HepG2 (cell line): ENCODE data around the gene ACSF3. TPM values are rescaled to one million over a fixed set of nuclear protein-coding genes. Genes with fewer than 3 reads are reported as not detected.

ENCODE experiments used
- BATF2 ChIP-seq: sonication (generic); formaldehyde crosslinking; IDR thresholded peaks from 2 replicates; pipeline ENCODE4 v1.8.0; 2022; ENCODE audit warnings: mild to moderate bottlenecking, missing genetic modification reagents, moderate library complexity
- BRCA1 ChIP-seq: sonication (generic); formaldehyde crosslinking; IDR thresholded peaks from 2 replicates; pipeline ENCODE4 v1.4.0; 2020; ENCODE audit warnings: missing genetic modification reagents
- CERS6 ChIP-seq: sonication (generic); formaldehyde crosslinking; IDR thresholded peaks from 2 replicates; pipeline ENCODE4 v1.5.0; 2020; ENCODE audit warnings: missing genetic modification reagents
- HDAC1 ChIP-seq: sonication (generic); formaldehyde crosslinking; IDR thresholded peaks from 2 replicates; pipeline ENCODE4 v1.5.1; 2020; ENCODE audit warnings: mild to moderate bottlenecking, missing genetic modification reagents
- HMGXB3 ChIP-seq: sonication (generic); formaldehyde crosslinking; IDR thresholded peaks from 2 replicates; pipeline ENCODE4 v1.4.0; 2020; ENCODE audit warnings: missing genetic modification reagents, borderline replicate concordance
- PAWR ChIP-seq: sonication (generic); formaldehyde crosslinking; IDR thresholded peaks from 2 replicates; pipeline ENCODE4 v1.4.0; 2020; ENCODE audit warnings: missing genetic modification reagents, mild to moderate bottlenecking, borderline replicate concordance
- RAD21 ChIP-seq: fragments of 450-650 bp; formaldehyde crosslinking; IDR thresholded peaks from 2 replicates; pipeline ENCODE4 v1.5.0; 2020; ENCODE audit warnings: mild to moderate bottlenecking
- UBTF ChIP-seq: sonication (generic); formaldehyde crosslinking; IDR thresholded peaks from 2 replicates; pipeline ENCODE4 v1.4.0; 2020; ENCODE audit warnings: mild to moderate bottlenecking, missing genetic modification reagents
- ZFX ChIP-seq: sonication (generic); formaldehyde crosslinking; IDR thresholded peaks from 2 replicates; pipeline ENCODE4 v1.4.0; 2020; ENCODE audit warnings: mild to moderate bottlenecking, low read depth, missing genetic modification reagents, moderate library complexity
- ZNF253 ChIP-seq: sonication (generic); formaldehyde crosslinking; IDR thresholded peaks from 2 replicates; pipeline ENCODE4 v1.8.0; 2022; ENCODE audit warnings: mild to moderate bottlenecking, missing genetic modification reagents, borderline replicate concordance
- ZNF451 ChIP-seq: sonication (generic); formaldehyde crosslinking; IDR thresholded peaks from 2 replicates; pipeline ENCODE4 v1.5.0; 2020; ENCODE audit warnings: mild to moderate bottlenecking, missing genetic modification reagents
- ZNF598 ChIP-seq: sonication (generic); formaldehyde crosslinking; IDR thresholded peaks from 2 replicates; pipeline ENCODE4 v1.5.1; 2020; ENCODE audit warnings: mild to moderate bottlenecking, missing genetic modification reagents, borderline replicate concordance
- ZNF687 ChIP-seq: sonication (generic); formaldehyde crosslinking; IDR thresholded peaks from 2 replicates; pipeline ENCODE4 v1.5.1; 2020; ENCODE audit warnings: mild to moderate bottlenecking, missing genetic modification reagents, moderate library complexity
- ZNF83 ChIP-seq: sonication (generic); formaldehyde crosslinking; IDR thresholded peaks from 2 replicates; pipeline ENCODE4 v1.4.0; 2020; ENCODE audit warnings: missing genetic modification reagents, mild to moderate bottlenecking, borderline replicate concordance
- ZSCAN20 ChIP-seq: sonication (generic); formaldehyde crosslinking; IDR thresholded peaks from 2 replicates; pipeline ENCODE4 v1.4.0; 2020; ENCODE audit warnings: missing genetic modification reagents, mild to moderate bottlenecking, borderline replicate concordance
- ZSCAN25 ChIP-seq: sonication (generic); formaldehyde crosslinking; IDR thresholded peaks from 2 replicates; pipeline ENCODE4 v1.8.0; 2022; ENCODE audit warnings: mild to moderate bottlenecking, missing genetic modification reagents
- polyA plus RNA-seq, 8 experiments: library from polyadenylated mRNA; depleted of rRNA in 3 of 8; stranded (reverse) in 7 of 8; unstranded in 1 of 8; fragments of >200 nt; fragmentation: Illumina TruSeq in 4 of 8; extraction: Trizol in 4 of 8; gene quantifications; 2 replicates each; pipeline versions ENCODE4 v1.2.1 to v1.2.3, GENCODE V29; 2011 to 2016; ENCODE audit warnings: low read depth in 4 of 8, missing spikeins in 1 of 8, mixed read lengths in 1 of 8; ENCODE audit not compliant: insufficient read depth in 1 of 8
- total RNA-seq, 5 experiments: library from RNA; depleted of rRNA; stranded (reverse); fragments of >200 nt; fragmentation: Illumina TruSeq; extraction: Trizol; gene quantifications; 2 replicates each; pipeline ENCODE4 v1.2.3, GENCODE V29; 2016; ENCODE audit warnings: low read depth in 1 of 5

The ACSF3 gene
- total and polyA plus RNA-seq, 2 of the 13 experiments (the other 11 are each of a cell fraction or from before 2014, with no cell fraction given), result 14.9 to 30.6 TPM

GRCh38 chr16:89159850-89160354, 66.2 kb downstream of the ACSF3 start (continued):
- TF ChIP-seq HMGXB3 (CRISPR knock-in tag) (0 out of 2 replicates have a peak, but pooled peaks have one; percentile 0), ZNF598 (CRISPR knock-in tag) (no peak), PAWR (CRISPR knock-in tag) (no peak), HDAC1 (CRISPR knock-in tag) (no peak), ZFX (CRISPR knock-in tag) (0 out of 2 replicates have a peak, but pooled peaks have one; percentile 3), ZNF451 (CRISPR knock-in tag) (no peak), ZNF253 (CRISPR knock-in tag) (no peak), ZSCAN20 (CRISPR knock-in tag) (no peak), RAD21 (CRISPR knock-in tag) (0 out of 2 replicates have a peak, but pooled peaks have one; percentile 5), UBTF (CRISPR knock-in tag) (peak; percentile 36; the same call in 1 of the 2 replicates), ZNF687 (CRISPR knock-in tag) (no peak; the same call in none of the 2 replicates), BRCA1 (CRISPR knock-in tag) (no peak), BATF2 (no peak; the same call in 1 of the 2 replicates), ZNF83 (no peak), ZSCAN25 (CRISPR knock-in tag) (0 out of 2 replicates have a peak, but pooled peaks have one; percentile 67), CERS6 (CRISPR knock-in tag) (no peak)
